Ascending aorta (tissue), 2 donors: Measurements from ENCODE around the gene ULK2. TPM values are rescaled to one million over a fixed set of nuclear protein-coding genes. Genes with fewer than 3 reads are reported as not detected.
A peak's percentile ranks its signal among the peaks of the same experiment; 100 is the strongest.

ENCODE experiments used
- DNase-seq, 2 donors: peaks; one replicate each; pipeline ENCODE4 v3.0.0-alpha.2; 2019; ENCODE audit warnings: low spot score in 2 of 2
- H3K27ac ChIP-seq, 2 donors: fragments of 200-600 bp; sonication (generic); one replicate each; pipeline ENCODE4 v1.5.1; 2016 to 2017; ENCODE audit warnings: mild to moderate bottlenecking in 1 of 2
- H3K27me3 ChIP-seq: fragments of 200-600 bp; sonication (generic); one replicate; pipeline ENCODE4 v1.5.1; 2017
- H3K36me3 ChIP-seq, 2 donors: fragments of 200-600 bp; sonication (generic); one replicate each; pipeline ENCODE4 v1.5.1; 2016
- H3K4me1 ChIP-seq, 2 donors: fragments of 200-600 bp; sonication (generic); one replicate each; pipeline ENCODE4 v1.5.1; 2016 to 2017; ENCODE audit warnings: mild to moderate bottlenecking in 1 of 2
- H3K4me3 ChIP-seq, 2 donors: fragments of 200-600 bp; sonication (generic); one replicate each; pipeline ENCODE4 v1.5.1; 2016 to 2017; ENCODE audit warnings: mild to moderate bottlenecking in 1 of 2
- H3K9me3 ChIP-seq, 2 donors: fragments of 200-600 bp; sonication (generic); one replicate each; pipeline ENCODE4 v1.5.1; 2016
- CTCF ChIP-seq, 3 experiments: fragments of 200-600 bp in 2 of 3; fragments of 450-650 bp in 1 of 3; sonication (generic) in 2 of 3; IDR thresholded peaks; one replicate each; pipeline ENCODE4 v1.5.1; 2016 to 2019; ENCODE audit warnings: antibody characterized with exemption in 3 of 3, mild to moderate bottlenecking in 1 of 3, moderate library complexity in 1 of 3
- intact Hi-C: fragments of 100-400 bp; cut with DNase I; formaldehyde crosslinking; loops from one replicate; pipeline ENCODE4 v1.15.1; 2023
- total RNA-seq: library from RNA; depleted of rRNA; stranded (reverse); fragments of >200 nt; gene quantifications from one replicate; pipeline ENCODE4 v1.1.0, GENCODE V29; 2016

ULK2 gene
- total RNA-seq, 1 donor from 2014 or later: 7.1 TPM

DNA sequence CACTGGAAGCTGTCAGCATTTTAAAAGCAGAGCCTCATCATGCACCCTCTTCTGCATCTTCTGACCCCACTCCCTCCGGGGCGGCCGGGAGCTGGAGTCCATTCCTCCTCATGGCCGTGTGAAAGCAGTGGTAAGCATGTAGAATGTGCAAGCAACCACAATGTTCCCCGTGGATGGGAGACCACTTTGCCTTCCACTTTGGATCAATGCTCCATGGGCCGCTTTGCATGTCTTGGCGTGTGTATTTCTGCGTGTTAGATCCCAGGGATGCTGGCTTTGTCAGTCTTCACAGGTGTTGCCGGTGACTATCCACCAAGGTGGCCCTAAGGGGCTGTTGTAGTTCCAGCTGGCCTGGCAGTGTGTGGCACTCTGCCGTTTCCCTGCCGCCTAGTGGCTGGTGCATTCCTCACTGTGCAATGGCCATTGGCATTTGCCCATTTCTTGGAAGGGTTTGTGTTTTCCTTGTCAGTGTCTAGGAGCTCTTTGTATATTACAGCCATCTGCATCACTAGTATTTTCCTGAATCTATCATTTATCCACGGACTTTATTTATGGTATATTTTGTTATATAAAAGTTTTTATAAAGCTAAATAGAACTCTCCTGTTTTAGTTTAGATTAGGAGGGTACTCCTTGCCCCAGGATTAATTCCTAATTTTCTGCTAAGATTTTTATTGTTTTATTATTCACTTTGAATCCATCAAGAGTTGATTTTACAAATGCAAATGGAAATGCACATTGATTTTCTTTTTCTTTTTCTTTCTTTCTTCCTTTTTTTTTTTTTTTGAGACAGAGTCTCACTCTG, 113.9 kb downstream of the ULK2 start:
- intact Hi-C loops: loop anchor here (1.0 to 5.0 kb wide), 4 partner anchors 25 to 306 kb away; partner anchors contain the start of gene ALDH3A2
- TF ChIP-seq CTCF (IDR thresholded peaks at IDR 0.05): peak; percentile 58 to 68 (median 66)
- Histone ChIP-seq H3K9me3 (no peaks in the 10 kb centered on the region), H3K4me1 (peaks cover 10 to 27% of the 10 kb centered on the region in 2 donors), H3K27me3 (no peaks in the 10 kb centered on the region), H3K4me3 (no peak overlapping the region), H3K36me3 (no peaks in the 10 kb centered on the region), H3K27ac (peak overlapping the region; percentile 85 to 99)
- peak in 1 of 2 donors; percentile 74 for DNase-seq

DNA sequence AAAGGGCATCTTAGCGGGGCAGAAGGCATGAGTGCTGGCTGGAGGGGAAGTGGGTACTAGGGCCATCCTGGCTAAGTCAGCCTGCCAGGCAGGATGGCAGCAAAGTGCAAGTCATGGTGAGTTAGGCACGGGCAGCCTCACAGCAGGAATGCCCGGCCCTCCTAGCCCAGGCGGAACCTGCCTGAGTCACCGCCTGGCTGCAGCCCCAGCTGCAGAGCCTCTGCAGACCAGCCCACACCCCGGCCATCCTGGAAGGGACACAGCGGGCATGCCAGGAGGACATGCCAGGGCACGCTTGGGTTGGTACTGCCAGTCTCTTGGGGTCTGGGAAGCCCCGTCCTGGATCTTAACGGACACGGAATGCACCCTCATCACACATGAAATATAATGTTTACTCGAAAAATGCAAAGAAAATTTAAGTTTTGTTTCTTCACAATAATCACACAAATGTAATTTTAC, 114.7 kb downstream of the ULK2 start:
- Histone ChIP-seq H3K4me3 (no peak overlapping the region), H3K9me3 (no peaks in the 10 kb centered on the region), H3K4me1 (peaks cover 10 to 30% of the 10 kb centered on the region in 2 donors), H3K27ac (peak overlapping the region; percentile 93 to 99), H3K36me3 (no peaks in the 10 kb centered on the region), H3K27me3 (no peaks in the 10 kb centered on the region)
- intact Hi-C loops: loop anchor here (1.0 to 5.0 kb wide), 4 partner anchors 24 to 305 kb away; partner anchors contain the start of gene ALDH3A2
- DNase-seq: peak; percentile 78 to 95
- TF ChIP-seq CTCF (IDR thresholded peaks at IDR 0.05): no peak

- intact Hi-C loops: loop anchor here (1.0 to 5.0 kb wide), 4 partner anchors 24 to 304 kb away; partner anchors contain the start of gene ALDH3A2
- no peaks in the 10 kb centered on the region for H3K27me3 ChIP-seq
- H3K4me3 ChIP-seq: no peak overlapping the region
- no peaks in the 10 kb centered on the region for H3K36me3 ChIP-seq
- no peak for TF ChIP-seq CTCF (IDR thresholded peaks at IDR 0.05)
- DNase-seq: no peak
- peak overlapping the region; percentile 93 to 99 for H3K27ac ChIP-seq
- no peaks in the 10 kb centered on the region for H3K9me3 ChIP-seq
- H3K4me1 ChIP-seq: peaks cover 10 to 32% of the 10 kb centered on the region in 2 donors
Measured at GRCh38 chr17:19752216-19753050, 115.3 kb downstream of the ULK2 start.

DNA sequence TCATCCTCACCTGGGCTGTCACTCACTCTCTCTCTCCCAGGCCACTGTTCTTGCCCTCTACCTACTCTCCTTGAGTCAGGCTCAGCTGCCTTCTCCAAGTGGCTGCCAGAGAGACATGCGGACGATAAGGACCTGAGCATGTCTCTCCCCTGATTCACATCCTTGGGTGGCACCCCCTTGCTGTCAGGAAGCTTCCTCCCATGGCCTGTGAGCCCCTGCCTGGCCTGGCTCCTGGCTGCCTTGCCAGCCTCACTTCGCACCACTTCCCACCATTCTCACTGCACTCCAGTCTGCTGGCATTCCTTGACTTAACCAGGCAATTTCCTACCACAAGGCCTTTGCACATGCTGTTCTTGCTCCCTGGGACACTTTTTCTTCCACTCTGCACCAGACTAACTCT, 116.9 kb downstream of the ULK2 start:
- Histone ChIP-seq H3K9me3 (no peaks in the 10 kb centered on the region), H3K4me3 (no peak overlapping the region), H3K27me3 (no peaks in the 10 kb centered on the region), H3K4me1 (peaks cover 10 to 32% of the 10 kb centered on the region in 2 donors), H3K36me3 (no peaks in the 10 kb centered on the region), H3K27ac (peak overlapping the region; percentile 93 to 99)
- intact Hi-C loops: loop anchor here (5.0 kb wide), 1 partner anchor 239 kb away; no protein-coding TSS in a partner anchor
- TF ChIP-seq CTCF (IDR thresholded peaks at IDR 0.05): no peak
- no peak for DNase-seq

DNA sequence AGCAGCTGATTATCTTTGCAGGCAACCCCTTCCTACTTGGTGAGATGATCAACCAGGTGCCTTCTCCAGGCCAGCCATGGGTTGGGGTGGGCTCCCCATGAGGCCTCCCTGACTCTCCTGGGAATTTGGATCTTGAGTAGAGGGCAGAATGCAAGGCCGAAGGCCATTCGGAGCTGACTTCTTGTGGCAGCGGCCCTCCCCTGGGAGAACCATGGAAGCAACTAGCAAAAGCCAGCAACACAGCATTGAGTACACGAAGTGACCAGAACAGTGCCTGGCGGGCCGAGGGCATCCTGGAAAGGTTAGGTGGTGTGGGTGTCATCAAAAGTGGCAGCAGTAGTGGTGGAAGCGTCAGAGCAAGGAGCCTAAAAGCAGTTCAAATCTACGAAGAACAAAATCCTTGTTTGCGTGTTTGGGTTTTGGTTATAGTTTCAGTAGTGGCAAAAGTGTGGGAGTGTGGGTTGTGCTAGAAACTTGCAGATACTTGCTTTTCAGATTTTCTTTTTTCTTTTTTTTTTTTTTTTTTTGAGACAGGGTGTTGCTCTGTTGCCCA, 117.6 kb downstream of the ULK2 start:
- H3K27ac ChIP-seq: no peak overlapping the region
- H3K36me3 ChIP-seq: no peaks in the 10 kb centered on the region
- no peak for TF ChIP-seq CTCF (IDR thresholded peaks at IDR 0.05)
- H3K9me3 ChIP-seq: no peaks in the 10 kb centered on the region
- H3K4me1 ChIP-seq: peaks cover 10 to 37% of the 10 kb centered on the region in 2 donors
- H3K4me3 ChIP-seq: no peak overlapping the region
- H3K27me3 ChIP-seq: no peaks in the 10 kb centered on the region
- intact Hi-C loops: loop anchor here (5.0 kb wide), 1 partner anchor 238 kb away; no protein-coding TSS in a partner anchor
- DNase-seq: no peak
